Kidney (tissue), 14 donors: Measurements from ENCODE around the gene SRP14. TPM values are rescaled to one million over a fixed set of nuclear protein-coding genes. Genes with fewer than 3 reads are reported as not detected.

ENCODE experiments used
- DNase-seq, 5 donors: peaks; one replicate each; pipeline ENCODE4 v3.0.0-alpha.2; 2013 to 2020
- FAIRE-seq: peaks from 2 replicates; lab custom pipeline; 2012; peaks lifted over from hg19 to GRCh38; lab: Jason Lieb, UNC
- H3K27ac ChIP-seq, 2 donors: one replicate each; pipeline ENCODE4 v1.7.0; 2013; ENCODE audit warnings: low read depth in 2 of 2, low read length in 2 of 2, inconsistent platforms in 1 of 2
- H3K27me3 ChIP-seq: one replicate; pipeline ENCODE4 v1.7.1; 2013; ENCODE audit warnings: low read length, inconsistent platforms; ENCODE audit not compliant: control insufficient read depth, insufficient read depth
- H3K36me3 ChIP-seq, 3 donors: one replicate each; pipeline versions ENCODE4 v1.7.0 to v1.7.1; 2013; ENCODE audit warnings: low read length in 3 of 3, control low read depth in 1 of 3, inconsistent platforms in 1 of 3; ENCODE audit not compliant: insufficient read depth in 3 of 3, control insufficient read depth in 2 of 3
- H3K4me1 ChIP-seq, 3 donors: one replicate each; pipeline versions ENCODE4 v1.7.0 to v1.7.1; 2013; ENCODE audit warnings: low read length in 3 of 3, inconsistent platforms in 1 of 3, low read depth in 1 of 3; ENCODE audit not compliant: control insufficient read depth in 2 of 3, insufficient read depth in 2 of 3
- H3K4me3 ChIP-seq, 3 donors: one replicate each; pipeline versions ENCODE4 v1.7.0 to v1.8.1; 2013; ENCODE audit warnings: low read length in 3 of 3, control low read depth in 1 of 3, inconsistent platforms in 1 of 3
- H3K9ac ChIP-seq, 3 donors: one replicate each; pipeline versions ENCODE4 v1.7.0 to v1.7.1; 2013; ENCODE audit warnings: low read length in 3 of 3, control low read depth in 1 of 3, inconsistent platforms in 1 of 3
- H3K9me3 ChIP-seq, 3 donors: one replicate each; pipeline versions ENCODE4 v1.7.0 to v1.7.1; 2013; ENCODE audit warnings: low read length in 3 of 3, control low read depth in 1 of 3, inconsistent platforms in 1 of 3; ENCODE audit not compliant: control insufficient read depth in 2 of 3, insufficient read depth in 1 of 3
- intact Hi-C: fragments of 100-400 bp; cut with DNase I; formaldehyde crosslinking; loops from one replicate; pipeline ENCODE4 v1.11.1; 2022
- polyA plus RNA-seq: library from polyadenylated mRNA; stranded (reverse); fragments of 350-450 nt; fragmentation: Illumina TruSeq; extraction: RNeasy Lipid Tissue Mini Kit (QIAGEN cat#74804); gene quantifications from one replicate; pipeline ENCODE4 v1.2.3, GENCODE V29; 2014; ENCODE audit warnings: low read depth, low replicate concordance; ENCODE audit not compliant: insufficient read depth
- total RNA-seq: library from RNA; stranded (reverse); fragmentation: NEBNext Ultra II Directional; extraction: Animal tissue kit (Norgen Biotek cat#: 25700); gene quantifications from one replicate; pipeline ENCODE4 v1.2.1, GENCODE V29; 2021
- TF ChIP-seq, protein P1 (sequence below): IDR thresholded peaks from 3 replicates; pipeline ENCODE4 v1.5.1; 2012; ENCODE audit warnings: mild to moderate bottlenecking, moderate library complexity, borderline replicate concordance; ENCODE audit not compliant: insufficient read depth; ENCODE audit errors: extremely low read depth
- donor health status: control.
- donor health status: control.
- donor health status: control.
- donor health status: control.
- donor health status: control.
- donor health status: DM: yes; HTN: yes; CAD: no.
- donor health status: Normal renal cell carcinoma (clear cell type).

Gene SRP14
- total and polyA plus RNA-seq, 2 donors from 2014 or later: 190 to 867 TPM

DNA sequence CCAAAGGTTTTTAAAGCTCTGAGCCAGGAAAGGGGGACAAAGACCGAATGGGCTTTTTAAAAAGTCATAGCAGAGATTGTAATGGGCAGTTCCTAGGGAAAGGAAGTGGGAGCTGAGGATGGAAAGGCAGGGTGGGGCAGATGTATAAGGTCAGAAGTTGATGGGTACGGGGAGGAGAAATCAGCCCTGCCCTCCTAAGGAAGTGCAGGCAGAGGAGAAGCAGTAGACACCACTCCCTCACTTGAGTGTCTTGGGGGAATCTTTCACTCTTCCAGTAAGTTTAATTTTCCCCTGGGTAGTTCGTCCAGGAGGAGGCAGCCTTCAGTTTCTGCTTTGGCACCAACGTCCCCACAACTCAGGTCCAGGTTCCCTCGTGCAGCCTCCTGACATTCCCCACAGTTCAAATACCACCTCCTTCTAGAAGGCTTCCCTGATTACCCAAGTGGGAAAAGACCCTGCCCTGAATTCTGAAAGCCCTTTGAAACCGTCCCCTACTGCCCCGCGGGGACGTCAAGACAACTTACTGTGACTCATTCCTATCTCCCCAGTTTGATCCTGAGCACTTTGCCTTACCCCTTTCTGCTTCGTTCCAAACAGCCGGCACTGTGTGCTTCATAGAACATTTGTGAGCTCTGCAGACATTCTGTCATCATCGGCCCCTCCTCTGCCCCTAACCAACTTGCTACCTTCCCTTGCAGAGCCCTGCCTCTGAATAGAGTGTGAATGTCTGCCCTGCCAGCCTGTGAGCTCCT lies 14.3 kb upstream of the SRP14 start:
- FAIRE-seq: no peak
- Histone ChIP-seq H3K27ac (no peak overlapping the region), H3K4me3 (no peak overlapping the region), H3K27me3 (no peaks in the 10 kb centered on the region), H3K4me1 (peaks cover 2 to 14% (median 8%) of the 10 kb centered on the region in 3 donors), H3K9me3 (no peaks in the 10 kb centered on the region), H3K9ac (no peak overlapping the region), H3K36me3 (no peaks in the 10 kb centered on the region)
- TF ChIP-seq, protein P1, sequence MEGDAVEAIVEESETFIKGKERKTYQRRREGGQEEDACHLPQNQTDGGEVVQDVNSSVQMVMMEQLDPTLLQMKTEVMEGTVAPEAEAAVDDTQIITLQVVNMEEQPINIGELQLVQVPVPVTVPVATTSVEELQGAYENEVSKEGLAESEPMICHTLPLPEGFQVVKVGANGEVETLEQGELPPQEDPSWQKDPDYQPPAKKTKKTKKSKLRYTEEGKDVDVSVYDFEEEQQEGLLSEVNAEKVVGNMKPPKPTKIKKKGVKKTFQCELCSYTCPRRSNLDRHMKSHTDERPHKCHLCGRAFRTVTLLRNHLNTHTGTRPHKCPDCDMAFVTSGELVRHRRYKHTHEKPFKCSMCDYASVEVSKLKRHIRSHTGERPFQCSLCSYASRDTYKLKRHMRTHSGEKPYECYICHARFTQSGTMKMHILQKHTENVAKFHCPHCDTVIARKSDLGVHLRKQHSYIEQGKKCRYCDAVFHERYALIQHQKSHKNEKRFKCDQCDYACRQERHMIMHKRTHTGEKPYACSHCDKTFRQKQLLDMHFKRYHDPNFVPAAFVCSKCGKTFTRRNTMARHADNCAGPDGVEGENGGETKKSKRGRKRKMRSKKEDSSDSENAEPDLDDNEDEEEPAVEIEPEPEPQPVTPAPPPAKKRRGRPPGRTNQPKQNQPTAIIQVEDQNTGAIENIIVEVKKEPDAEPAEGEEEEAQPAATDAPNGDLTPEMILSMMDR: no peak
- intact Hi-C loops: no loop called here
- no peak for DNase-seq

- peaks cover 8 to 18% (median 8%) of the 10 kb centered on the region in 3 donors for H3K4me1 ChIP-seq
- TF ChIP-seq, protein P1: no peak
- no peak overlapping the region for H3K27ac ChIP-seq
- FAIRE-seq: no peak
- H3K27me3 ChIP-seq: no peaks in the 10 kb centered on the region
- H3K9ac ChIP-seq: no peak overlapping the region
- H3K4me3 ChIP-seq: no peak overlapping the region
- H3K36me3 ChIP-seq: no peaks in the 10 kb centered on the region
- DNase-seq: peak in 2 of 5 donors; percentile 62 to 78
- intact Hi-C loops: no loop called here
- H3K9me3 ChIP-seq: no peaks in the 10 kb centered on the region
Observed at GRCh38 chr15:40052604-40053003, 13.6 kb upstream of the SRP14 start.

GRCh38 chr15:40051616-40052415 lies 12.8 kb upstream of the SRP14 start:
- TF ChIP-seq, protein P1: no peak
- FAIRE-seq: no peak
- Histone ChIP-seq H3K27ac (no peak overlapping the region), H3K9me3 (no peaks in the 10 kb centered on the region), H3K9ac (no peak overlapping the region), H3K36me3 (no peaks in the 10 kb centered on the region), H3K27me3 (no peaks in the 10 kb centered on the region), H3K4me1 (peaks cover 8 to 25% (median 8%) of the 10 kb centered on the region in 3 donors), H3K4me3 (no peak overlapping the region)
- no peak for DNase-seq
- intact Hi-C loops: no loop called here
